Measurements from ENCODE around the gene GZF1.

GZF1 gene

GRCh38 chr20:23357767-23358562 lies 4.0 kb upstream of the GZF1 start:
- H3K36me3 Mint-ChIP-seq (ENCODE audit: low read depth): peaks cover 22% of the 10 kb centered on the region
- no peaks in the 10 kb centered on the region for H3K9me3 Mint-ChIP-seq
- peak overlapping the region; percentile 91 for H3K4me3 Mint-ChIP-seq
- H3K27me3 Mint-ChIP-seq: no peaks in the 10 kb centered on the region
- peaks cover 45% of the 10 kb centered on the region for H3K4me1 Mint-ChIP-seq (ENCODE audit: low read depth)
- peak overlapping the region; percentile 89 for H3K27ac Mint-ChIP-seq

GRCh38 chr20:23358563-23358906 lies 3.4 kb upstream of the GZF1 start:
- Mint-ChIP-seq H3K36me3 (ENCODE audit: low read depth) (peaks cover 21% of the 10 kb centered on the region), H3K4me1 (ENCODE audit: low read depth) (peaks cover 49% of the 10 kb centered on the region)

GRCh38 chr20:23358923-23359593 lies 2.9 kb upstream of the GZF1 start:
- H3K4me1 Mint-ChIP-seq (ENCODE audit: low read depth): peaks cover 49% of the 10 kb centered on the region
- no peak overlapping the region for H3K27ac Mint-ChIP-seq
- H3K27me3 Mint-ChIP-seq: no peaks in the 10 kb centered on the region
- no peaks in the 10 kb centered on the region for H3K9me3 Mint-ChIP-seq
- peak overlapping the region; percentile 91 for H3K4me3 Mint-ChIP-seq
- peaks cover 17% of the 10 kb centered on the region for H3K36me3 Mint-ChIP-seq (ENCODE audit: low read depth)

More at GRCh38 chr20:23358563-23358906, 3.4 kb upstream of the GZF1 start:
- H3K27me3 Mint-ChIP-seq: no peaks in the 10 kb centered on the region
- H3K4me3 Mint-ChIP-seq: peak overlapping the region; percentile 91
- H3K27ac Mint-ChIP-seq: peak overlapping the region; percentile 56
- H3K9me3 Mint-ChIP-seq: no peaks in the 10 kb centered on the region

GRCh38 chr20:23360531-23360930 lies 1.5 kb upstream of the GZF1 start:
- Mint-ChIP-seq H3K4me3 (peak overlapping the region; percentile 86), H3K27ac (peak overlapping the region; percentile 94)

GRCh38 chr20:23361119-23361475 lies 885 bp upstream of the GZF1 start:
- Mint-ChIP-seq H3K4me1 (ENCODE audit: low read depth) (peaks cover 66% of the 10 kb centered on the region), H3K9me3 (no peaks in the 10 kb centered on the region), H3K4me3 (peak overlapping the region; percentile 86), H3K36me3 (ENCODE audit: low read depth) (peaks cover 18% of the 10 kb centered on the region), H3K27me3 (no peaks in the 10 kb centered on the region), H3K27ac (peak overlapping the region; percentile 94)

More at GRCh38 chr20:23360531-23360930, 1.5 kb upstream of the GZF1 start:
- Mint-ChIP-seq H3K36me3 (ENCODE audit: low read depth) (peaks cover 18% of the 10 kb centered on the region), H3K9me3 (no peaks in the 10 kb centered on the region), H3K27me3 (no peaks in the 10 kb centered on the region), H3K4me1 (ENCODE audit: low read depth) (peaks cover 62% of the 10 kb centered on the region)

GRCh38 chr20:23362392-23363256 lies 642 bp downstream of the GZF1 start:
- peak overlapping the region; percentile 89 for H3K27ac Mint-ChIP-seq
- peak overlapping the region; percentile 88 for H3K4me3 Mint-ChIP-seq
- H3K4me1 Mint-ChIP-seq (ENCODE audit: low read depth): peaks cover 73% of the 10 kb centered on the region
- H3K36me3 Mint-ChIP-seq (ENCODE audit: low read depth): peaks cover 28% of the 10 kb centered on the region
- H3K27me3 Mint-ChIP-seq: no peaks in the 10 kb centered on the region
- H3K9me3 Mint-ChIP-seq: no peaks in the 10 kb centered on the region

- H3K4me1 Mint-ChIP-seq (ENCODE audit: low read depth): peaks cover 75% of the 10 kb centered on the region
- no peaks in the 10 kb centered on the region for H3K9me3 Mint-ChIP-seq
- H3K4me3 Mint-ChIP-seq: peak overlapping the region; percentile 88
- H3K36me3 Mint-ChIP-seq (ENCODE audit: low read depth): peaks cover 32% of the 10 kb centered on the region
- peak overlapping the region; percentile 89 for H3K27ac Mint-ChIP-seq
- no peaks in the 10 kb centered on the region for H3K27me3 Mint-ChIP-seq
Observed at GRCh38 chr20:23363257-23363649, 1.3 kb downstream of the GZF1 start.

- H3K36me3 Mint-ChIP-seq (ENCODE audit: low read depth): peaks cover 52% of the 10 kb centered on the region
- H3K9me3 Mint-ChIP-seq: no peaks in the 10 kb centered on the region
- no peaks in the 10 kb centered on the region for H3K27me3 Mint-ChIP-seq
- H3K4me1 Mint-ChIP-seq (ENCODE audit: low read depth): peaks cover 62% of the 10 kb centered on the region
- peak overlapping the region; percentile 73 for H3K27ac Mint-ChIP-seq
- peak overlapping the region; percentile 64 for H3K4me3 Mint-ChIP-seq
Observed at GRCh38 chr20:23365390-23366165, 3.6 kb downstream of the GZF1 start.

- no peaks in the 10 kb centered on the region for H3K27me3 Mint-ChIP-seq
- peaks cover 55% of the 10 kb centered on the region for H3K4me1 Mint-ChIP-seq (ENCODE audit: low read depth)
- H3K36me3 Mint-ChIP-seq (ENCODE audit: low read depth): peaks cover 60% of the 10 kb centered on the region
- peak overlapping the region; percentile 64 for H3K4me3 Mint-ChIP-seq
- peak overlapping the region; percentile 73 for H3K27ac Mint-ChIP-seq
- no peaks in the 10 kb centered on the region for H3K9me3 Mint-ChIP-seq
Observed at GRCh38 chr20:23366384-23366783, 4.4 kb downstream of the GZF1 start.

- H3K27ac Mint-ChIP-seq: no peak overlapping the region
- H3K9me3 Mint-ChIP-seq: no peaks in the 10 kb centered on the region
- H3K27me3 Mint-ChIP-seq: no peaks in the 10 kb centered on the region
- peaks cover 70% of the 10 kb centered on the region for H3K36me3 Mint-ChIP-seq (ENCODE audit: low read depth)
- H3K4me3 Mint-ChIP-seq: peak overlapping the region; percentile 2
- H3K4me1 Mint-ChIP-seq (ENCODE audit: low read depth): peaks cover 53% of the 10 kb centered on the region
Observed at GRCh38 chr20:23367770-23368169, 5.8 kb downstream of the GZF1 start.

GRCh38 chr20:23368316-23369071 lies 6.5 kb downstream of the GZF1 start:
- Mint-ChIP-seq H3K4me3 (no peak overlapping the region), H3K9me3 (no peaks in the 10 kb centered on the region), H3K36me3 (ENCODE audit: low read depth) (peaks cover 71% of the 10 kb centered on the region), H3K27ac (peak overlapping the region; percentile 26), H3K4me1 (ENCODE audit: low read depth) (peaks cover 45% of the 10 kb centered on the region), H3K27me3 (no peaks in the 10 kb centered on the region)

- Mint-ChIP-seq H3K27ac (peak overlapping the region; percentile 41), H3K4me1 (ENCODE audit: low read depth) (peaks cover 38% of the 10 kb centered on the region), H3K36me3 (ENCODE audit: low read depth) (peaks cover 75% of the 10 kb centered on the region), H3K9me3 (no peaks in the 10 kb centered on the region), H3K27me3 (no peaks in the 10 kb centered on the region), H3K4me3 (no peak overlapping the region)
Observed at GRCh38 chr20:23369072-23369823, 7.3 kb downstream of the GZF1 start.

GRCh38 chr20:23370274-23370673 lies 8.3 kb downstream of the GZF1 start:
- Mint-ChIP-seq H3K4me3 (no peak overlapping the region), H3K36me3 (ENCODE audit: low read depth) (peaks cover 72% of the 10 kb centered on the region), H3K4me1 (ENCODE audit: low read depth) (peaks cover 28% of the 10 kb centered on the region), H3K27me3 (no peaks in the 10 kb centered on the region), H3K27ac (peak overlapping the region; percentile 41), H3K9me3 (no peaks in the 10 kb centered on the region)
